Smooth muscle cell (in vitro differentiated cells): ENCODE data around the gene TPM1. TPM values are rescaled to one million over a fixed set of nuclear protein-coding genes. Genes with fewer than 3 reads are reported as not detected.
A peak's percentile ranks its signal among the peaks of the same experiment; 100 is the strongest.

Source experiments
- DNase-seq: peaks from one replicate; lab custom pipeline; 2025; ENCODE audit not compliant: unreplicated experiment; lab: John Stamatoyannopoulos, UW
- H2AFZ ChIP-seq: fragments of 200-600 bp; sonication (generic); 2 replicates; pipeline ENCODE4 v1.6.0; 2016; ENCODE audit warnings: antibody characterized with exemption, low read depth, mild to moderate bottlenecking
- H3F3A ChIP-seq: fragments of 200-600 bp; sonication (generic); 2 replicates; pipeline ENCODE4 v1.6.0; 2017; ENCODE audit warnings: antibody characterized with exemption, low read depth
- H3K27ac ChIP-seq: fragments of 200-600 bp; sonication (generic); 2 replicates; pipeline ENCODE4 v1.5.1; 2016; ENCODE audit warnings: low read depth, mild to moderate bottlenecking
- H3K27me3 ChIP-seq: fragments of 200-600 bp; sonication (generic); 2 replicates; pipeline ENCODE4 v1.6.1; 2016; ENCODE audit warnings: low read depth, mild to moderate bottlenecking
- H3K36me3 ChIP-seq: fragments of 200-600 bp; sonication (generic); 2 replicates; pipeline ENCODE4 v1.5.1; 2016; ENCODE audit warnings: low read depth
- H3K4me1 ChIP-seq: fragments of 200-600 bp; sonication (generic); 2 replicates; pipeline ENCODE4 v1.5.1; 2016; ENCODE audit warnings: low read depth
- H3K4me2 ChIP-seq: fragments of 200-600 bp; sonication (generic); 2 replicates; pipeline ENCODE4 v1.6.0; 2016; ENCODE audit warnings: mild to moderate bottlenecking
- H3K4me3 ChIP-seq: fragments of 200-600 bp; sonication (generic); 2 replicates; pipeline ENCODE4 v1.5.1; 2016; ENCODE audit warnings: mild to moderate bottlenecking
- H3K79me2 ChIP-seq: fragments of 200-600 bp; sonication (generic); 2 replicates; pipeline ENCODE4 v1.6.0; 2016; ENCODE audit warnings: low read depth, mild to moderate bottlenecking
- H3K9ac ChIP-seq: fragments of 200-600 bp; sonication (generic); 2 replicates; pipeline ENCODE4 v1.6.0; 2016; ENCODE audit warnings: low read depth
- H3K9me3 ChIP-seq: fragments of 200-600 bp; sonication (generic); replicated peaks from 2 replicates; pipeline ENCODE4 v1.5.1; 2016; ENCODE audit warnings: low read depth
- H4K20me1 ChIP-seq: fragments of 200-600 bp; sonication (generic); 2 replicates; pipeline ENCODE4 v1.6.0; 2016; ENCODE audit warnings: low read depth
- WGBS: methylation state at CpG from one replicate; pipeline ENCODE4 v1.1.7; 2016; ENCODE audit warnings: low lambda C conversion rate; 5-methylcytosine and 5-hydroxymethylcytosine counted together
- polyA plus RNA-seq: library from polyadenylated mRNA; unstranded; fragments of >200 nt; fragmentation: Nextera tagmentation; extraction: Ambion mirVana; gene quantifications from 2 replicates; pipeline ENCODE4 v1.2.1, GENCODE V29; 2016
- total RNA-seq: library from RNA; depleted of rRNA; stranded (reverse); fragments of >200 nt; gene quantifications from 2 replicates; pipeline ENCODE4 v1.2.3, GENCODE V29; 2014
- TF ChIP-seq, protein P1 (sequence below): fragments of 200-600 bp; sonication (generic); IDR thresholded peaks from 2 replicates; pipeline ENCODE4 v1.5.1; 2017; ENCODE audit warnings: borderline replicate concordance, mild to moderate bottlenecking, antibody characterized with exemption; ENCODE audit not compliant: insufficient read depth, poor library complexity, severe bottlenecking

The TPM1 gene
- total and polyA plus RNA-seq, 2 experiments from 2014 or later = 1,694 to 1,915 TPM

- Histone ChIP-seq H3K79me2 (no peaks in the 10 kb centered on the region), H3K4me1 (peaks cover 22% of the 10 kb centered on the region), H2AFZ (no peak overlapping the region), H4K20me1 (no peaks in the 10 kb centered on the region), H3K4me2 (no peak overlapping the region), H3K27ac (no peak overlapping the region), H3K27me3 (no peaks in the 10 kb centered on the region), H3K4me3 (no peak overlapping the region), H3K9ac (no peak overlapping the region), H3F3A (peaks cover 16% of the 10 kb centered on the region), H3K9me3 (no peaks in the 10 kb centered on the region), H3K36me3 (no peaks in the 10 kb centered on the region)
- over 99% methylated on average over 7 of the region's 7 CpGs for WGBS
- TF ChIP-seq, protein P1, sequence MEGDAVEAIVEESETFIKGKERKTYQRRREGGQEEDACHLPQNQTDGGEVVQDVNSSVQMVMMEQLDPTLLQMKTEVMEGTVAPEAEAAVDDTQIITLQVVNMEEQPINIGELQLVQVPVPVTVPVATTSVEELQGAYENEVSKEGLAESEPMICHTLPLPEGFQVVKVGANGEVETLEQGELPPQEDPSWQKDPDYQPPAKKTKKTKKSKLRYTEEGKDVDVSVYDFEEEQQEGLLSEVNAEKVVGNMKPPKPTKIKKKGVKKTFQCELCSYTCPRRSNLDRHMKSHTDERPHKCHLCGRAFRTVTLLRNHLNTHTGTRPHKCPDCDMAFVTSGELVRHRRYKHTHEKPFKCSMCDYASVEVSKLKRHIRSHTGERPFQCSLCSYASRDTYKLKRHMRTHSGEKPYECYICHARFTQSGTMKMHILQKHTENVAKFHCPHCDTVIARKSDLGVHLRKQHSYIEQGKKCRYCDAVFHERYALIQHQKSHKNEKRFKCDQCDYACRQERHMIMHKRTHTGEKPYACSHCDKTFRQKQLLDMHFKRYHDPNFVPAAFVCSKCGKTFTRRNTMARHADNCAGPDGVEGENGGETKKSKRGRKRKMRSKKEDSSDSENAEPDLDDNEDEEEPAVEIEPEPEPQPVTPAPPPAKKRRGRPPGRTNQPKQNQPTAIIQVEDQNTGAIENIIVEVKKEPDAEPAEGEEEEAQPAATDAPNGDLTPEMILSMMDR = no peak
- no peak for DNase-seq
Observed at GRCh38 chr15:63010920-63011693, 31.4 kb upstream of the TPM1 start.

GRCh38 chr15:63012444-63012843, 30.1 kb upstream of the TPM1 start:
- 97% methylated on average over 6 of the region's 6 CpGs for WGBS
- DNase-seq = no peak
- Histone ChIP-seq H3K4me2 (no peak overlapping the region), H3K4me1 (peaks cover 16% of the 10 kb centered on the region), H3K4me3 (no peak overlapping the region), H3K9me3 (no peaks in the 10 kb centered on the region), H3K36me3 (no peaks in the 10 kb centered on the region), H2AFZ (no peak overlapping the region), H3F3A (peaks cover 16% of the 10 kb centered on the region), H4K20me1 (no peaks in the 10 kb centered on the region), H3K27me3 (no peaks in the 10 kb centered on the region), H3K9ac (no peak overlapping the region), H3K27ac (no peak overlapping the region), H3K79me2 (no peaks in the 10 kb centered on the region)
- TF ChIP-seq, protein P1 = no peak

DNA sequence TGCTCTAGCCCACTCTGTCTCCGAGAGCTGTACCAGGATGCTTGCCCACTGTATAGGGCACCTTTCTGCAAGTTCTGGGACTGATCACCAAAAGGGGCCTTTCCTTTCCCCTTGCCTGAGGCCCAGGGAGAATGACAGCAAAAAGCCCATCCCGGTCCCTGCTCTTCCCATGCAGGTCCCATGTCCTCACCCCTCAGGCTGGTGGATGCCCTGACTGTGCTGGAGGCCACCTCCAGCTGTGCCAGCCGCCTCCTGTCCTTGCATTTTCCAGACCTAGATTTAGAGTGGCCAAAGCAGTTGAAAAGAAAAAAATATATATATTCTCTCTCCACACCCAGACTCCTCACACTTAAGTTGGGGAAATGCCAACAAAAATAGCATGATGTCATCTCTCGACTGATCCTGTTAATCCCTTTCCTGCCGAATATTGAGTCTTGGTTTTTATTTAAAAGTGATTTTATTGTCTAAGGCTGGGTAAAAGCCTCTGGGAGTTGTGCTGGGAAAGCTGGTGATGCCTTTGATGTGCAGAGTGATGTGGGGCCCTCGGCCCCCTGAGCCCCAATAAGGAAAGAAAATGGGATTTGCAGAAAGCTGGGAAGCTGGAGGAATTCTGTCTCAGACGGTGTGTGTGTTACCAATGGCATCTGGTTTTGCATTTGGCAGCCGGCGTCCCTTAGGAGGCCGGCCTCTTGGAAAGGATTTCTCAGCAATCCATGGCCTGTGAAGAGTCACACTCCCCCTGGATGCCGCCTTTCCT, 29.3 kb upstream of the TPM1 start:
- 25% methylated on average over 11 of the region's 11 CpGs for WGBS
- H3K9ac ChIP-seq = peak overlapping the region; percentile 9
- peaks cover 16% of the 10 kb centered on the region for H3F3A ChIP-seq
- H3K36me3 ChIP-seq = no peaks in the 10 kb centered on the region
- peak; percentile 9 for DNase-seq
- H3K27ac ChIP-seq = peak overlapping the region; percentile 89
- no peaks in the 10 kb centered on the region for H4K20me1 ChIP-seq
- H3K4me1 ChIP-seq = peaks cover 16% of the 10 kb centered on the region
- no peaks in the 10 kb centered on the region for H3K27me3 ChIP-seq
- TF ChIP-seq, protein P1 = no peak
- H3K79me2 ChIP-seq = no peaks in the 10 kb centered on the region
- H3K4me2 ChIP-seq = peak overlapping the region; percentile 69
- H3K4me3 ChIP-seq = no peak overlapping the region
- no peaks in the 10 kb centered on the region for H3K9me3 ChIP-seq
- H2AFZ ChIP-seq = peak overlapping the region; percentile 22
